OCI-M2 (cell line): ENCODE results near the gene SERTAD4.
"Not testable (repeated sequence)": the region's sequence is repeated elsewhere in the genome, so short reads cannot be mapped to it uniquely, and the experiment has no call there.

ENCODE experiments used
- DNase-seq: peaks from one replicate; lab custom pipeline; 2025; ENCODE audit not compliant: unreplicated experiment; lab: John Stamatoyannopoulos, UW

SERTAD4 gene

GRCh38 chr1:210232511-210233215, at the start of gene SERTAD4:
Gene SERTAD4 (plus strand): TSS chr1:210232796. CDS start chr1:210237961, 5,165 bp downstream.
- DNase-seq, result no peak

- DNase-seq, result no peak
These were observed 47.5 kb upstream of the SERTAD4 start for GRCh38 chr1:210185063-210185462.

GRCh38 chr1:210187849-210188606, 44.6 kb upstream of the SERTAD4 start:
- not testable (repeated sequence) for DNase-seq

GRCh38 chr1:210189426-210189825, 43.2 kb upstream of the SERTAD4 start:
- DNase-seq, result no peak

- DNase-seq, result no peak
These were observed 36.9 kb upstream of the SERTAD4 start for GRCh38 chr1:210195635-210196160.

GRCh38 chr1:210196266-210196665, 36.3 kb upstream of the SERTAD4 start:
- DNase-seq, result not testable (repeated sequence)

- DNase-seq, result no peak
These were observed 33.8 kb upstream of the SERTAD4 start for GRCh38 chr1:210198840-210199239.

GRCh38 chr1:210200124-210200736, 32.4 kb upstream of the SERTAD4 start:
- DNase-seq, result no peak

- DNase-seq, result no peak
These were observed 30.9 kb upstream of the SERTAD4 start for GRCh38 chr1:210201681-210202080.

GRCh38 chr1:210207597-210208450, 24.8 kb upstream of the SERTAD4 start:
- DNase-seq, result no peak

GRCh38 chr1:210213335-210213734, 19.3 kb upstream of the SERTAD4 start:
- DNase-seq, result no peak

GRCh38 chr1:210214573-210215409, 17.8 kb upstream of the SERTAD4 start:
- no peak for DNase-seq

GRCh38 chr1:210217482-210217881, 15.1 kb upstream of the SERTAD4 start:
- no peak for DNase-seq

GRCh38 chr1:210218047-210218446, 14.5 kb upstream of the SERTAD4 start:
- no peak for DNase-seq

GRCh38 chr1:210222340-210223006, 10.1 kb upstream of the SERTAD4 start:
- DNase-seq, result no peak

- DNase-seq, result no peak
These were observed 9.2 kb upstream of the SERTAD4 start for GRCh38 chr1:210223226-210223904.

- DNase-seq, result no peak
These were observed 4.4 kb upstream of the SERTAD4 start for GRCh38 chr1:210228158-210228557.

- DNase-seq, result no peak
These were observed 2.4 kb upstream of the SERTAD4 start for GRCh38 chr1:210230149-210230695.
